Measurements from ENCODE around the gene MTMR2. TPM values are rescaled to one million over a fixed set of nuclear protein-coding genes. Genes with fewer than 3 reads are reported as not detected.

The MTMR2 gene
- total and polyA plus RNA-seq, 2 donors (not counting 3 experiments of a cell fraction or from before 2014, with no cell fraction given): 19.5 to 49.5 TPM

DNA sequence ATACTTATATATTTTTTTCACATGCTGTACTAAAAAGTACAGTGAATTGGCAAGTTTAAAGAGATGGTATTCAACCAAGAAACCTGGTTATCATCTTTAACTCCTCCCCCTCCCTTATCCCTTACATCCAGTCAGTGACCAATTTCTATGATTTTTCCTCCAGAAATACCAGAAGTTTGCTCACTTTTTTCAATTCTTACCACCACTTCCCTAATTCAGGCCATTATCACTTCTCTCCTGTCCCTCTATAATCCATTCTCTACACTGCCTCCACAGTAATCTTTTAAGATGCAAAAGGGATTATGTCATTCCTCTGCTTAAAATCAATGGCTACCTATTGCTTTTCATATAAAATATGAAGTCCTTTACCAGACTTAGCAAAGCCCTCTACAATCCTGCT, 70.8 kb downstream of the MTMR2 start:
- DNase-seq (ENCODE audit: low read depth, low spot score) (no peak), FAIRE-seq (no peak)
- Histone ChIP-seq H3K4me3 (replicated peaks in 1 of 3; ENCODE audit: insufficient read depth in 1 of 3, low read depth in 1 of 3, low read length in 3 of 3) (no peak overlapping the region), H2AFZ (ENCODE audit: low read depth, low read length) (no peak overlapping the region), H3K36me3 (ENCODE audit: control insufficient read depth in 2 of 2, extremely low read depth in 1 of 2, insufficient read depth in 2 of 2, low read length in 2 of 2) (peaks cover 2 to 4% of the 10 kb centered on the region in 2 experiments), H3K4me1 (ENCODE audit: control insufficient read depth, extremely low read depth, insufficient read depth, low read length) (no peaks in the 10 kb centered on the region), H4K20me1 (replicated peaks; ENCODE audit: control insufficient read depth, extremely low read depth, insufficient read depth, low read length) (no peaks in the 10 kb centered on the region), H3K9me1 (replicated peaks; ENCODE audit: control insufficient read depth, extremely low read depth, insufficient read depth, low read length) (no peaks in the 10 kb centered on the region), H3K9me3 (replicated peaks; ENCODE audit: control insufficient read depth, insufficient read depth, low read length) (no peaks in the 10 kb centered on the region), H3K9ac (replicated peaks; ENCODE audit: extremely low read depth, insufficient read depth, low read length) (no peak overlapping the region), H3K27ac (ENCODE audit: insufficient read depth, low read depth, low read length) (no peak overlapping the region), H3K4me2 (ENCODE audit: insufficient read depth, low read length) (no peak overlapping the region), H3K79me2 (ENCODE audit: control insufficient read depth, insufficient read depth, low read length) (no peaks in the 10 kb centered on the region), H3K27me3 (ENCODE audit: control insufficient read depth in 2 of 2, insufficient read depth in 2 of 2, low read length in 2 of 2) (no peaks in the 10 kb centered on the region)
- dilution Hi-C loops (cut with MboI; ENCODE audit: extremely low pct_ligation_motif_present, low sequenced_read_pairs) (no loop called here), intact Hi-C loops (cut with micrococcal nuclease) (no loop called here)
- ChIA-PET CTCF (no interaction called here), POLR2A (no interaction called here)
- TF ChIP-seq MYC (IDR thresholded peaks at IDR 0.05; ENCODE audit: low read depth, low read length): no peak
- no peak for TF ChIP-seq POLR2AphosphoS5 (IDR thresholded peaks at IDR 0.05; ENCODE audit: insufficient read depth, low read depth, low read length)
- TF ChIP-seq POLR2A (IDR thresholded peaks at IDR 0.05; ENCODE audit: low read depth, low read length): no peak
- BruUV-seq (replicated peaks): no TSS peak

DNA sequence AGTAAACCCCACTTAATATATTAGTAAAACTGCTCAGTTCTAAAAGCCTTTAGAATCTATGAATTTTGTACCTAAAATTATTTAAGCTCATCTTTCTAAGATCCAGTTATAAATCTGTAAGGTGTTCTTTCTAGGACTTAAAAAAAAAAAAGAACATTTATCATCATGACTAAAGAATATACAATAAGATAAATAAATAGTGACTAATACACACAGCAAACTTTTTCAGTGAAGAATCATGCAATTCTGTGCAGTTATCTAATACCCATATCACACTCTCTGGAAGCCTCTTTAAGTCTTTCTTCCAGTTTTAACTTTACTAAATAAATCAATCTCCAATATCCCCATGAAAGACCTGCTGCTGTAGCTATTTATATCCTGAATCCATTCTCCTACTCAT, 73.8 kb downstream of the MTMR2 start:
- peaks cover 0 to 9% of the 10 kb centered on the region in 2 experiments for H3K36me3 ChIP-seq (ENCODE audit: control insufficient read depth in 2 of 2, extremely low read depth in 1 of 2, insufficient read depth in 2 of 2, low read length in 2 of 2)
- ChIA-PET CTCF (interaction anchor here (0.7 to 3.3 kb wide), 17 partner anchors 11 to 576 kb away, joined by 3 to 82 read pairs (median 4); partner anchors contain the start of genes CCDC82, JRKL and MAML2), POLR2A (no interaction called here)
- no peaks in the 10 kb centered on the region for H4K20me1 ChIP-seq (replicated peaks; ENCODE audit: control insufficient read depth, extremely low read depth, insufficient read depth, low read length)
- H3K4me1 ChIP-seq (ENCODE audit: control insufficient read depth, extremely low read depth, insufficient read depth, low read length): no peaks in the 10 kb centered on the region
- no peaks in the 10 kb centered on the region for H3K9me3 ChIP-seq (replicated peaks; ENCODE audit: control insufficient read depth, insufficient read depth, low read length)
- H3K27ac ChIP-seq (ENCODE audit: insufficient read depth, low read depth, low read length): no peak overlapping the region
- FAIRE-seq (no peak), DNase-seq (ENCODE audit: low read depth, low spot score) (no peak)
- intact Hi-C loops (cut with micrococcal nuclease): loop anchor here (1.0 kb wide), 1 partner anchor 118 kb away; no protein-coding TSS in a partner anchor
- no peaks in the 10 kb centered on the region for H3K79me2 ChIP-seq (ENCODE audit: control insufficient read depth, insufficient read depth, low read length)
- no peaks in the 10 kb centered on the region for H3K9me1 ChIP-seq (replicated peaks; ENCODE audit: control insufficient read depth, extremely low read depth, insufficient read depth, low read length)
- no TSS peak for BruUV-seq (replicated peaks)
- dilution Hi-C loops (cut with MboI; ENCODE audit: extremely low pct_ligation_motif_present, low sequenced_read_pairs): no loop called here
- no peaks in the 10 kb centered on the region for H3K27me3 ChIP-seq (ENCODE audit: control insufficient read depth in 2 of 2, insufficient read depth in 2 of 2, low read length in 2 of 2)
- TF ChIP-seq JUN (IDR thresholded peaks at IDR 0.05; ENCODE audit: borderline replicate concordance, insufficient read depth, insufficient read length, low read depth): no peak
- no peak for TF ChIP-seq GATA2 (IDR thresholded peaks at IDR 0.05; ENCODE audit: insufficient read depth, insufficient read length, low read depth, low read length)
- TF ChIP-seq POLR2AphosphoS5 (IDR thresholded peaks at IDR 0.05; ENCODE audit: insufficient read depth, low read depth, low read length): no peak
- no peak for TF ChIP-seq EZH2 (IDR thresholded peaks at IDR 0.05; ENCODE audit: borderline replicate concordance, low read depth, low read length, severe bottlenecking)
- TF ChIP-seq, protein P1, sequence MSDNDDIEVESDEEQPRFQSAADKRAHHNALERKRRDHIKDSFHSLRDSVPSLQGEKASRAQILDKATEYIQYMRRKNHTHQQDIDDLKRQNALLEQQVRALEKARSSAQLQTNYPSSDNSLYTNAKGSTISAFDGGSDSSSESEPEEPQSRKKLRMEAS (IDR thresholded peaks at IDR 0.05; ENCODE audit: insufficient read depth, insufficient read length): no peak
- TF ChIP-seq POLR2A (IDR thresholded peaks at IDR 0.05; ENCODE audit: low read depth, low read length): no peak
- TF ChIP-seq, protein P2, sequence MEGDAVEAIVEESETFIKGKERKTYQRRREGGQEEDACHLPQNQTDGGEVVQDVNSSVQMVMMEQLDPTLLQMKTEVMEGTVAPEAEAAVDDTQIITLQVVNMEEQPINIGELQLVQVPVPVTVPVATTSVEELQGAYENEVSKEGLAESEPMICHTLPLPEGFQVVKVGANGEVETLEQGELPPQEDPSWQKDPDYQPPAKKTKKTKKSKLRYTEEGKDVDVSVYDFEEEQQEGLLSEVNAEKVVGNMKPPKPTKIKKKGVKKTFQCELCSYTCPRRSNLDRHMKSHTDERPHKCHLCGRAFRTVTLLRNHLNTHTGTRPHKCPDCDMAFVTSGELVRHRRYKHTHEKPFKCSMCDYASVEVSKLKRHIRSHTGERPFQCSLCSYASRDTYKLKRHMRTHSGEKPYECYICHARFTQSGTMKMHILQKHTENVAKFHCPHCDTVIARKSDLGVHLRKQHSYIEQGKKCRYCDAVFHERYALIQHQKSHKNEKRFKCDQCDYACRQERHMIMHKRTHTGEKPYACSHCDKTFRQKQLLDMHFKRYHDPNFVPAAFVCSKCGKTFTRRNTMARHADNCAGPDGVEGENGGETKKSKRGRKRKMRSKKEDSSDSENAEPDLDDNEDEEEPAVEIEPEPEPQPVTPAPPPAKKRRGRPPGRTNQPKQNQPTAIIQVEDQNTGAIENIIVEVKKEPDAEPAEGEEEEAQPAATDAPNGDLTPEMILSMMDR (IDR thresholded peaks at IDR 0.05; ENCODE audit: extremely low read depth in 1 of 2, insufficient read depth in 1 of 2, low read depth in 1 of 2, low read length in 2 of 2): no peak
- TF ChIP-seq FOS (IDR thresholded peaks at IDR 0.05; ENCODE audit: borderline replicate concordance, insufficient read depth, low read length): no peak
- TF ChIP-seq MYC (IDR thresholded peaks at IDR 0.05; ENCODE audit: low read depth, low read length): no peak
- H3K4me2 ChIP-seq (ENCODE audit: insufficient read depth, low read length): no peak overlapping the region
- no peak overlapping the region for H2AFZ ChIP-seq (ENCODE audit: low read depth, low read length)
- H3K4me3 ChIP-seq (replicated peaks in 1 of 3; ENCODE audit: insufficient read depth in 1 of 3, low read depth in 1 of 3, low read length in 3 of 3): no peak overlapping the region
- H3K9ac ChIP-seq (replicated peaks; ENCODE audit: extremely low read depth, insufficient read depth, low read length): no peak overlapping the region

Data from endothelial cell of umbilical vein (primary cell).